GM19455 (cell line): Measurements from ENCODE around the gene GOLGA3.
"Not testable (repeated sequence)": the region's sequence is repeated elsewhere in the genome, so short reads cannot be mapped to it uniquely, and the experiment has no call there.

Experiments used
- ATAC-seq: cut with Tn5 transposase; IDR thresholded peaks from one replicate; pipeline ENCODE4 v1.9.1; 2021; ENCODE audit not compliant: unreplicated experiment

GOLGA3 gene

GRCh38 chr12:132847363-132848356 lies 19.0 kb upstream of the GOLGA3 start:
- no peak for ATAC-seq

DNA sequence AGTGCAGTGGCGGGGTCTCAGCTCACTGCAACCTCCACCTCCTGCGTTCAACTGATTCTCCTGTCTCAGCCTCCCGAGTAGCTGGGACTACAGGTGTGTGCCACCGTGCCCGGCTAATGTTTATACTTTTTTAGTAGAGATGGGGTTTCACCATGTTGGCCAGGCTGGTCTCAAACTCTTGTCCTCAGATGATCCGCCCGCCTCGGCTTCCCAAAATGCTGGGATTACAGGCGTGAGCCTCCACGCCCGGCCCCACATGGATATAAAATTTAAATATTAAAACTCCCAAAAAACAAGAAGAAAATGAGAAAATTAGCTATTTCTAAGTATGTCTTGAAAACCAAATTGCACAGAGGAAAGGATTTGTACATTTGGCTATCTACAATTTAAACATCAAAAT lies 16.0 kb upstream of the GOLGA3 start:
- ATAC-seq: not testable (repeated sequence)

DNA sequence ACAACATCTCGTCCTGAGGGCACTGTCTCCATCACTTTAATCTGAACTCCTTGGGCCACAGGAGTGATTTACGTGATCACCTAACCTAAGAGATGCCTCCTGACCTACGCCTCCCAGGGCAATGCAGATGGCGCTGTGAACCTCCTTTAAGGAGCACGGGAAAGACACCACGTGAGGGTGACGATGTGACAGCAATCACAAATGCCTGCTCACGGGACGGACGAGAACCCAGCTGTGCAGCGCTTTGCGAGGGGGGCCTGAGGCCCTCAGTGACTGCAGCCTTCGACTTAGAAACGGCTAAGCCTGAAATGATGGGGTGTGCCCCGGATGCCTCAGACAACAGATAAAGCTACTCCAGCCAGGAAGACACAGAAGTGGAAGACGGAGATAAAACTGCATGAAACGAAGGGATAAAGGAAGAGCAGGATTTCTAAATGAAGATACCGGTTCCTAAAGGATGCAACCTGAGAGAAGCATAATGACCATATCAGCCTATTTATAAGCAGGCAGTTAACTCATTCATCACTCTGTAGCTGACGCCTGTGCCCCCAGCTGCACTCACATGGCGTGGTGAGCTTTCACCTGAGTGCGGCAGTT lies 13.9 kb upstream of the GOLGA3 start:
- ATAC-seq: no peak

GRCh38 chr12:132841151-132841550 lies 12.5 kb upstream of the GOLGA3 start:
- ATAC-seq: no peak

DNA sequence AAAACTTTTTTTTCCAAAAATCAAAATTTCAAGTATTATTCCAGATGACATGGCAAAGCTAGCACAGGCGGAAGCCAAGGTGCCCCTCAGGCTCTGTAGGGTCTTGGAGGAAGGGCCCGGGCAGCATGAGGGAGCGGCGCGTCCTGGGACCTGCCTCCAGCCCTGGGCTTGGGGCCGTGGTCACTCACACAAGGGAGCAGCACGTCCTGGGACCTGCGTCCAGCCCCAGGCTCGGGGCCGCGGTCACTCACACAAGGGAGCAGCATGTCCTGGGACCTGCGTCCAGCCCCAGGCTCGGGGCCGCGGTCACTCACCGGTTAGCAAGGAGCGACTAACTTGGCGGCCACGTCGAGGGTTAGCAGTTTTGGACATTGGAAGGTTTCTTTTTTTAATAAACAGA lies 11.9 kb upstream of the GOLGA3 start:
- no peak for ATAC-seq

DNA sequence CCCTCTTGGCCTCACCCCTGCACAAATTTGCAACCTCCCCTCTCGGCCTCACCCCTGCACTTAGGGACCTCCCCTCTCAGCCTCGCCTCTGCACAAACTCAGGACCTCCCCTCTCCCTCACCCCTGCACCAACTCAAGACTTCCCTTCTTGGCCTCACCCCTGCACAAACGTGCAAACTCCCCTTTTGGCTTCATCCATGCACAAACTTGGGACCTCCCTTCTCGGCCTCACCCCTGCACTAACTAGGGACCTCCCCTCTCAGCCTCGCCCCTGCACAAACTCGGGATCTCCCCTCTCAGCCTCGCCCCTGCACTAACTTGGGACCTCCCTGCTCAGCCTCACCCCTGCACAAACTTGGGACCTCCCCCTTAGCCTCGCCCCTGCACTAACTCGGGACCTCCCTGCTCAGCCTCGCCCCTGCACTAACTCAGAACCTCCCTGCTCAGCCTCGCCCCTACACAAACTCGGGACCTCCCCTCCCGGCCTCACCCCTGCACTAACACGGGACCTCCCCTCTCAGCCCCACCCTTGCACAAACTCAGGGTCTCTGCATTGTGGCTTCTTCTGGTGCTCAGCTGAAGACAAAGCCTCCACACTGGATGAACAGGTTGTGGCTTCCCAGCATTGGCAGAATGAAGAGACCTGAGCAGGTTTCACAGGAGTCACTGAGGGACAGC lies 11.0 kb upstream of the GOLGA3 start:
- ATAC-seq: no peak

DNA sequence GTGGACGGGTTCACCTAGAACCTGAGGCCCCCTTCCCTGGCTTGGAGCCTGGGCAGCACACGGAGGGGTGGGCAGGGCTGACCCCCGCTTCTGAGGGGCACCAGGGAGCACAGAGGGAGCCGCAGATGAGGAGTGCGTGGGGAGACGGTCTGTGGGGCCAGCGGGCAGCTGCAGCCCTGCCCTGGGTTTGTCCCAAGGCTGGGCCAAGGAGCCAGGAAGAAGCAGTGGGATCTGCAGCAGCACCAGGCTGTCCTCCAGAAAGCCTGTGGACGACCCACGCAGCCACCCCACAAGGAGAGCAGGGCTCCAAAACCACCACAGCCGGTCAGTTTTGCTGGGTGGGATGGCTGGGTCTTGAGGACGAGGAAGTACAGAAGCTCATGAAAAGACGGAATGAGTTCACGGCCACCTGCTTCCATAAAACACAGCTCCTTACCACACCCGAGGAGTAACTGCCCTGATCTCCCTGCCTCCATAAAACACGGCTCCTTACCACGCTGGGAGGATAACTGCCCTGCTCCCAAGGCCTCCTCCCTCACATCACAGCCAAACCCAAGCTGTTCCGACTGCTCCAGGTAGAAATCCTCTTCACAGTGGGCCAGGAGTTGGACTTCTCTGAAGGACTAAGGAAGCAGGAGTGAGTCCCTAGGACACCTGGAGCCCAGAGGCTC lies 9.9 kb upstream of the GOLGA3 start:
- ATAC-seq: no peak

DNA sequence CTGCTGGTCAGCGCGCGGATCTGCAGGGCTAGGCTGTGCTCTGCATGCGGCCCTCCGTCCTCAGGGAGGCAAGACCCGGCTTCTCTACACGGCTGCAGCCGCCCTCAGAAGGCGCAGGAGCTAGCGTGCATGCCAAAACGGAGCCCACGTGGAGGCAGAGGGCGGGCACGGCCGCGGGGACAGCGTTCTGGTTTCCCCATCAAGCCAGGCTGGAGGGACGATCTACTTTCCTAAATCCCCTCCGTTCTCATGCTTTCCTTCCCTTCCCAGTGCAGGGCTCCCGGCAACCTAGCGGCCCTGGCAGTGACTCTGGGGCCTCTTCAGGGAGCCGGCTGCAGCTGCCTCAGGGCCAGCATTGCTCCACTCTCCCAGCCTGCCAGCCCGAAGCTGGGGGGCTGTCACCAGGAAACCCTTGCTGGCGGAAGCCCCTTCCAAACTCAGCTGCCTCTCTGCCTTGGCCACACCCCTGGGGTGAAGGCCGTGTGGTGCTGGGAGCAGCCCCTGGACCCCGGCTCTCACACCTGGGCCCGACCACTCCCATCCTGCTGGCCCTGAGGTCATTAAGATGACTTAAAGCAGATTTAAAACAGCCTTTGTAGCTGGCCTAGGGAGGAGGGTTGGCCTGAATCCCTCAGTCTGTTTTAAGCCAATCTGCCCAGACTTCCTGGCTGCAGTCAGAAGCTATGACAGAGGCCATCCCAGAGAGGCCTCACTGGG lies 9.2 kb upstream of the GOLGA3 start:
- no peak for ATAC-seq

- no peak for ATAC-seq
These were observed 8.2 kb upstream of the GOLGA3 start for GRCh38 chr12:132836795-132837331.

DNA sequence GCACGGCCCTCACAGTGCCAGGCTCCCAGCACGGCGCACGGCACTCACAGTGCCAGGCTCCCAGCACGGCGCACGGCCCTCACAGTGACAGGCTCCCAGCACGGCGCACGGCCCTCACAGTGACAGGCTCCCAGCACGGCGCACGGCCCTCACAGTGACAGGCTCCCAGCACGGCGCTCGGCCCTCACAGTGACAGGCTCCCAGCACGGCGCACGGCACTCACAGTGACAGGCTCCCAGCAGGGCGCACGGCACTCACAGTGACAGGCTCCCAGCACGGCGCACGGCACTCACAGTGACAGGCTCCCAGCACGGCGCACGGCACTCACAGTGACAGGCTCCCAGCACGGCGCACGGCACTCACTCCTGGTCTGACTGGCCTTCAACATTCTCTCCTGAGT lies 7.6 kb upstream of the GOLGA3 start:
- not testable (repeated sequence) for ATAC-seq

GRCh38 chr12:132835076-132836025 lies 6.7 kb upstream of the GOLGA3 start:
- no peak for ATAC-seq

DNA sequence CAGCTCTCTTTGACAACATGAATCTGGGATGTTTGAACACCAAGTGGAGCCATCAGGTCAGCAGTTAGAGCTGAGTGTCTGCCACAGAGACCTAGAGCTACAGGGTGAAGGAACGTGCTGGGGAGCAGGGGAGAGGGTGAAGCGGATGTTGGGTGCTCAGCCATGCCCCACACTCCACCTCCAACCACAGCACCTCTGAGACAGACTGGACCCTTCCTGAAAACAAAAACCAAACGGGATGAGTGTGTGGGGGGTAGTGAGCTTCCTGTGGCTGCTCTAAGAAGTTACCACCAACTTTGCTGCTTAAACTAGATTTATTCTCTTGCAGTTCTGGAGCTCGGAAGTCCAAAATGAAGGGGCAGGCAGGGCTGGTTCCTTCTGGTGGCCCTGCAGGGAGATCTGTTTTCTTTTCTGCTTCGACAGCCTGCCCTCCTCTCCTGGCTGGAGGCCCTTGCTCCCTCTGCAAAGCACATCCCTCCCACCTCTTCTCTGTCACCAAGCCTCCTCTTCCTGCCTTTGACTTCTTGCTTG lies 5.6 kb upstream of the GOLGA3 start:
- ATAC-seq: no peak

- no peak for ATAC-seq
These were observed 4.7 kb upstream of the GOLGA3 start for GRCh38 chr12:132833341-132833740.

DNA sequence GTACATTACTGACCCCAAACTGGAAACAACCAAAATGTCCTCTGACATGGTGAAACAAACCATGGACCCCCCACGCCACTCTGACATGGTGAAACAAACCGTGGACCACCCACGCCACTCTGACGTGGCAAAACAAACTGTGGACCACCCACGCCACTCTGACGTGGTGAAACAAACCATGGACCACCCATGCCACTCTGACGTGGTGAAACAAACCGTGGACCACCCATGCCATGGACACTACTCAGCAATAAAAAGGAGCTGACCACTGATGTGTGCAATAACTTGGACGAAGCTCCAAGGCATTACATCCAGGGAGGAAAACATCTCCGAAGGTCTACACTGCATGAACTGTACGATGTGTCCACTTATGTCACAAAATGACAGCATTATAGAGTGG lies 3.1 kb upstream of the GOLGA3 start:
- ATAC-seq: no peak

DNA sequence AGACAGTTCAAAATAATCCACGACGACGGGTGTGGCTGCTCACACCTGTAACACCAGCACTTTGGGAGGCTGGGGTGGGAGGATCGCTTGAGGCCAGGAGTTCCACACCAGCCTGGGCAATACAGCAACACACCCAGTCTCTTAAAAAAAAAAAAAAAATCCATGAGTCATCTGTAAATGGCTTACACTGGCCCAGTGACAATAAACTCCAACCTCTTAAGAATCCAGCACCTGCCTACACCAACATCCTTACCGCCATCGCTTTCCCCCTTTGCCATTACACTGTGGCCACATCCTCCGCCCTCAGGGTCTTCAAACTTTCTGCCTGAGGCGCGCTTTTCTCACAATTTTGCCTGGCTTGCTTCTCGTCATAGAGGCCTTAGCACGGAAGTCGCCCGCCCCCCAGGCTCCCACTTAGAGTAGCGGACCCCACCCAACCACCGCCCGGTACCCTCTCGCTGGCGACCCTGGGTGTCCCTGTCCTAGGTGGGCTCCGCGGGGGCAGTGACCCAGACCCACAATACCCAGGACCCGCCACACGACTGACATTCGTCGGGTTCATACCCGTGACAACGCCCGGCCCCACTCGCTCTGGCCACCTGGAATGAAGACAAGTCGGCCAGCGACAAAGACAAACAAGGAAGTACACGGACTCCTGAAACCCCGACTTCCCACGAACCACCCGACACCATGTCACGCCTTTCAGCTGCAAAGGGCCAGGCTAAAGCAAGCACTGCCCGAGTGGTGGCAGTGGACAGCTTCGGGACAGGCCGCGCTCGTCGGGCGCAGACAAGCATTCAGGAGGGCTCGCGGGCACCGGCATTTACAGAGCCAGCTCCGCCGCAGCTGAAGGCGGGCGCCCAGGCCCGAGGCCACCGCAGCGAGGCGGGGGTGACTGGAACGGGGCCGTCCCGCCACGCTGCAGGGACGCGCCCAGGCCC lies 636 bp downstream of the GOLGA3 start:
- peak; percentile 26 for ATAC-seq

DNA sequence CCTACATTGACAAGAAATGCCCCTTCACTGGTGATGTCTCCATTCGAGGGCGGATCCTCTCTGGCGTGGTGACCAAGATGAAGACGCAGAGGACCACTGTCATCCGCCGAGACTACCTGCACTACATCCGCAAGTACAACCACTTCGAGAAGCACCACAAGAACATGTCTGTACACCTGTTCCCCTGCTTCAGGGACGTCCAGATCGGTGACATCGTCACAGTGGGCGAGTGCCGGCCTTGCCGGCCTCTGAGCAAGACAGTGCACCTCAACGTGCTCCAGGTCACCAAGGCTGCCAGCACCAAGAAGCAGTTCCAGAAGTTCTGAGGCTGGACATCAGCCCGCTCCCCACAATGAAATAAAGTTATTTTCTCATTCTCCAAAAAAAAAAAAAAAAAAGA lies 2.8 kb downstream of the GOLGA3 start:
- no peak for ATAC-seq

DNA sequence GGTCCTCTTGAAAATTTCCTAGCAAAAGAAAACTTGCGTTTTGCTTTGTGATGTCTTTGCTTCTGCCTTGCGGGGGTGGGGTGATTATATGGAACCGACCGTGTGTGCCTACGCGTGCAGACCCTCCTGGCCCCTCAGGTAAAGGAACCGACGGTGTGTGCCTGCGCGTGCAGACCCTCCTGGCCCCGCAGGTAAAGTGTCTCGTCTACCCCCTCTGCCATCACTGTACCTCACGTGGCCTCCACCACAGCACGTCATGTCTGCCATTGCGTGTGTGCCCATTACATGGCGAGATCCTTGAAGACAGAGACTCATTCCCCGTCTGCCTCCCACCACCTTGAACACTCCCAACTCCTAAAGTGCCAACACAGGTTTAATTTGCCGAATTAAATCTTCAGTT lies 3.6 kb downstream of the GOLGA3 start:
- no peak for ATAC-seq

DNA sequence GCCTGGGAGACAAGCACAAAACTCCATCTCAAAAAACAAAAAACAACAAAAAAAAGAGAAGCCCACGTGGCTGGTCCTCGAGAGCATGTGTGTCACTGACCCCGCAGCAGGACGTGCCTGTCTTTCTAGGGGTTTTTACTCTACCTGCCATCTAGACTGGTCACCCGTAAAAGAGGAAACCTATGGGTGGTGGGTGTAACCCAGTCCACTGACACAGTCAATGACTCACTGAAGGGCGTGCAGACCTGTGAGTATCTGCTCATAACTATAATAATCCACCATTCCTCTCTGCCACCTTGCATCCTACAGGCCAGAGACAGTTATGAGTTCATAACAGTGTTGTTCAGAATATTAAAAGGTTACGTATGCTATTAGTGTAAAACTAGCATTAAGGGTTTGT lies 4.6 kb downstream of the GOLGA3 start:
- no peak for ATAC-seq
